HCT116 (cell line): ENCODE data around the gene S100A7A. TPM values are rescaled to one million over a fixed set of nuclear protein-coding genes. Genes with fewer than 3 reads are reported as not detected.

Experiments
- ATAC-seq: fragments of 200-7000 bp; cut with Tn5 transposase; 2 replicates; pipeline ENCODE4 v1.9.1; 2020; ENCODE audit warnings: mild to moderate bottlenecking, moderate library complexity
- BruUV-seq: library from RNA; stranded (reverse); fragments of 400-500 nt; replicated peaks from 2 replicates; lab custom pipeline; 2021; lab: Mats Ljungman, UMichigan
- CTCF ChIA-PET: fragments of 300-600 bp; sonication (Branson Sonifier 250); formaldehyde crosslinking; loops from one replicate; lab custom pipeline; 2021; ENCODE audit warnings: antibody characterized with exemption; lab: Charles Lee
- POLR2A ChIA-PET: fragments of 300-600, 350-600 bp; sonication (Branson Sonifier 250); formaldehyde crosslinking; loops from one replicate; lab custom pipeline; 2021; ENCODE audit warnings: antibody characterized with exemption; lab: Charles Lee
- RAD21 ChIA-PET, 2 experiments: fragments of 300-600 bp; sonication (Branson Sonifier 250); formaldehyde crosslinking; loops; one replicate each; lab custom pipeline; 2023; ENCODE audit warnings: low total read pairs in 2 of 2; ENCODE audit not compliant: uncharacterized antibody in 2 of 2, unreplicated experiment in 2 of 2, low non-redundant PET in 1 of 2; lab: Charles Lee
- DNase-seq: peaks from one replicate; pipeline ENCODE4 v3.0.0-alpha.2; 2010; ENCODE audit warnings: low read depth, low spot score
- H2AFZ ChIP-seq: fragments of 200-600 bp; shearing (Covaris generic), sonication (generic); 2 replicates; pipeline ENCODE4 v1.6.1; 2017; ENCODE audit warnings: low read depth, mixed run types, mixed read lengths, antibody characterized with exemption, low read length; ENCODE audit not compliant: poor library complexity, severe bottlenecking
- H3K27ac ChIP-seq: 2 replicates; pipeline ENCODE4 v1.5.1; 2012; ENCODE audit warnings: low read depth, low read length
- H3K27me3 ChIP-seq: fragments of 200-600 bp; sonication (generic); 2 replicates; pipeline ENCODE4 v1.6.1; 2016; ENCODE audit warnings: mixed run types, low read length, mixed read lengths; ENCODE audit not compliant: insufficient read depth
- H3K36me3 ChIP-seq, 2 experiments: fragments of 200-500 bp in 1 of 2; fragments of 200-600 bp in 1 of 2; sonication (Bioruptor generic) in 1 of 2; sonication (generic) in 1 of 2; 2 replicates each; pipeline versions ENCODE4 v1.5.1 to v1.6.1; 2014 to 2016; ENCODE audit warnings: low read length in 2 of 2, inconsistent platforms in 1 of 2, mixed read lengths in 1 of 2, mixed run types in 1 of 2; ENCODE audit not compliant: insufficient read depth in 2 of 2, control insufficient read depth in 1 of 2
- H3K4me1 ChIP-seq, 2 experiments: fragments of 200-600 bp in 1 of 2; sonication (generic) in 1 of 2; 2 replicates each; pipeline versions ENCODE4 v1.5.1 to v1.6.1; 2012 to 2017; ENCODE audit warnings: low read length in 2 of 2, inconsistent platforms in 1 of 2, mild to moderate bottlenecking in 1 of 2, mixed read lengths in 1 of 2, mixed run types in 1 of 2, moderate library complexity in 1 of 2; ENCODE audit not compliant: insufficient read depth in 2 of 2, control insufficient read depth in 1 of 2
- H3K4me2 ChIP-seq: fragments of 200-600 bp; sonication (generic); 2 replicates; pipeline ENCODE4 v1.6.1; 2017; ENCODE audit warnings: mixed run types, low read length, mixed read lengths
- H3K4me3 ChIP-seq, 2 experiments: fragments of 200-600 bp in 1 of 2; sonication (generic) in 1 of 2; replicated peaks in 1 of 2; 2 replicates each; pipeline ENCODE4 v1.5.1; 2011 to 2016; ENCODE audit warnings: low read length in 2 of 2, control low read depth in 1 of 2, low read depth in 1 of 2, mild to moderate bottlenecking in 1 of 2, mixed read lengths in 1 of 2, mixed run types in 1 of 2
- H3K79me2 ChIP-seq: fragments of 200-600 bp; sonication (generic); 2 replicates; pipeline ENCODE4 v1.6.1; 2017; ENCODE audit warnings: mild to moderate bottlenecking, mixed run types, low read length, moderate library complexity, mixed read lengths; ENCODE audit not compliant: insufficient read depth
- H3K9ac ChIP-seq: fragments of 200-600 bp; sonication (generic); 2 replicates; pipeline ENCODE4 v1.6.1; 2016; ENCODE audit warnings: low read length, mixed read lengths
- H3K9me2 ChIP-seq: fragments of 200-600 bp; sonication (generic), shearing (Covaris generic); 2 replicates; pipeline ENCODE4 v1.6.1; 2017; ENCODE audit warnings: mixed run types, mild to moderate bottlenecking, moderate library complexity; ENCODE audit not compliant: insufficient read depth
- H3K9me3 ChIP-seq, 2 experiments: fragments of 200-500 bp in 1 of 2; fragments of 200-600 bp in 1 of 2; sonication (Bioruptor generic) in 1 of 2; sonication (generic) in 1 of 2; 2 replicates each; pipeline ENCODE4 v1.6.1; 2014 to 2017; ENCODE audit warnings: low read length in 2 of 2, mixed read lengths in 2 of 2, inconsistent platforms in 1 of 2, low read depth in 1 of 2, mild to moderate bottlenecking in 1 of 2, mixed run types in 1 of 2, moderate library complexity in 1 of 2; ENCODE audit not compliant: control insufficient read depth in 1 of 2, insufficient read depth in 1 of 2
- H4K20me1 ChIP-seq: fragments of 200-600 bp; sonication (generic), shearing (Covaris generic); 2 replicates; pipeline ENCODE4 v1.6.1; 2017; ENCODE audit warnings: mixed run types, mild to moderate bottlenecking, moderate library complexity; ENCODE audit not compliant: insufficient read depth
- ATF3 ChIP-seq: IDR thresholded peaks from 2 replicates; pipeline ENCODE4 v1.6.1; 2012
- CBX3 ChIP-seq: IDR thresholded peaks from 2 replicates; pipeline ENCODE4 v1.6.1; 2012; ENCODE audit warnings: low read depth
- CEBPB ChIP-seq: IDR thresholded peaks from 2 replicates; pipeline ENCODE4 v1.6.1; 2012; ENCODE audit warnings: low read depth
- CTCF ChIP-seq, 3 experiments: fragments of 200-600 bp in 1 of 3; sonication (generic) in 1 of 3; IDR thresholded peaks in 2 of 3; conservative IDR thresholded peaks in 1 of 3; 2 replicates each; pipeline ENCODE4 v1.5.1; 2012 to 2017; ENCODE audit warnings: low read depth in 2 of 3, low read length in 2 of 3, antibody characterized with exemption in 1 of 3, borderline replicate concordance in 1 of 3, control low read depth in 1 of 3, mild to moderate bottlenecking in 1 of 3, mixed read lengths in 1 of 3, mixed run types in 1 of 3, moderate library complexity in 1 of 3; ENCODE audit not compliant: insufficient read depth in 1 of 3
- EGR1 ChIP-seq: IDR thresholded peaks from 2 replicates; pipeline ENCODE4 v1.6.1; 2012; ENCODE audit warnings: low read depth
- ELF1 ChIP-seq: IDR thresholded peaks from 2 replicates; pipeline ENCODE4 v1.6.1; 2012; ENCODE audit warnings: low read depth, borderline replicate concordance
- EZH2 ChIP-seq: fragments of 200-600 bp; sonication (generic); IDR thresholded peaks from 2 replicates; pipeline ENCODE4 v1.6.1; 2017; ENCODE audit warnings: antibody characterized with exemption, mixed run types
- EZH2phosphoT487 ChIP-seq: fragments of 200-600 bp; IDR thresholded peaks from 2 replicates; pipeline ENCODE4 v1.6.1; 2018; ENCODE audit warnings: antibody characterized with exemption, borderline replicate concordance
- JUND ChIP-seq: IDR thresholded peaks from 2 replicates; pipeline ENCODE4 v1.6.1; 2012
- MAX ChIP-seq: IDR thresholded peaks from 2 replicates; pipeline ENCODE4 v1.6.1; 2012
- SP1 ChIP-seq: IDR thresholded peaks from 2 replicates; pipeline ENCODE4 v1.6.1; 2012; ENCODE audit warnings: low read depth
- SRF ChIP-seq: IDR thresholded peaks from 2 replicates; pipeline ENCODE4 v1.6.1; 2012; ENCODE audit warnings: low read depth
- TCF7L2 ChIP-seq: IDR thresholded peaks from 2 replicates; pipeline ENCODE4 v1.7.0; 2011; ENCODE audit warnings: borderline replicate concordance, inconsistent platforms; ENCODE audit not compliant: insufficient read depth, insufficient read length; ENCODE audit errors: extremely low read depth
- YY1 ChIP-seq: IDR thresholded peaks from 2 replicates; pipeline ENCODE4 v1.6.1; 2011; ENCODE audit warnings: low read length, low read depth, moderate library complexity, mild to moderate bottlenecking; ENCODE audit not compliant: insufficient replicate concordance; ENCODE audit errors: extremely low read depth
- ZFX ChIP-seq: fragments of 450-650 bp; IDR thresholded peaks from 2 replicates; pipeline ENCODE4 v1.6.1; 2017
- ZNF274 ChIP-seq: fragments of 200-500 bp; sonication (Bioruptor generic); IDR thresholded peaks from 2 replicates; pipeline ENCODE4 v1.6.1; 2014; ENCODE audit warnings: mild to moderate bottlenecking, low read depth, low read length, inconsistent platforms
- intact Hi-C: fragments of 100-400 bp; cut with micrococcal nuclease; formaldehyde crosslinking; loops from 2 replicates; pipeline ENCODE4 v1.10.0; 2022
- total RNA-seq: library from RNA; stranded (reverse); gene quantifications from one replicate; pipeline ENCODE4 v1.2.1, GENCODE V29; 2021; ENCODE audit not compliant: unreplicated experiment

The S100A7A gene
- total RNA-seq, 1 experiment from 2014 or later, result not detected

GRCh38 chr1:153456396-153456795 is 40.1 kb downstream of the S100A7A start (continued):
- TF ChIP-seq CTCF (IDR thresholded peaks at IDR 0.05 in 2 of 3, conservative IDR thresholded peaks at IDR 0.05 in 1 of 3; ENCODE audit: borderline replicate concordance in 1 of 3, insufficient read depth in 1 of 3, low read depth in 2 of 3, low read length in 2 of 3) (no peak), ATF3 (no peak), CBX3 (no peak), MAX (no peak), CEBPB (no peak)

- CTCF ChIA-PET, result no interaction called here
- TF ChIP-seq TCF7L2, result no peak
- no peak for TF ChIP-seq SP1
- TF ChIP-seq JUND, result no peak
- TF ChIP-seq CEBPB, result no peak
- TF ChIP-seq SRF, result no peak
- no peak for TF ChIP-seq ZNF274
- TF ChIP-seq EZH2phosphoT487, result no peak
- TF ChIP-seq EGR1, result no peak
- TF ChIP-seq CTCF (IDR thresholded peaks at IDR 0.05 in 2 of 3, conservative IDR thresholded peaks at IDR 0.05 in 1 of 3; ENCODE audit: borderline replicate concordance in 1 of 3, insufficient read depth in 1 of 3, low read depth in 2 of 3, low read length in 2 of 3), result no peak
- no peak for TF ChIP-seq ATF3
- no peak for TF ChIP-seq ZFX
- no peak for TF ChIP-seq EZH2
- no peak for TF ChIP-seq ELF1
- TF ChIP-seq YY1, result no peak
- BruUV-seq, result no TSS peak
- no peaks in the 10 kb centered on the region for H3K79me2 ChIP-seq
- no peak overlapping the region for H2AFZ ChIP-seq
- DNase-seq (no peak), ATAC-seq (no peak)
- no peak overlapping the region for H3K4me3 ChIP-seq
- no peak overlapping the region for H3K4me2 ChIP-seq
- POLR2A ChIA-PET, result no interaction called here
- no peaks in the 10 kb centered on the region for H3K9me3 ChIP-seq
- RAD21 ChIA-PET, result no interaction called here
- H3K36me3 ChIP-seq, result no peaks in the 10 kb centered on the region
- H3K9me2 ChIP-seq, result no peaks in the 10 kb centered on the region
- H3K27me3 ChIP-seq, result peaks cover 63% of the 10 kb centered on the region
- no peak overlapping the region for H3K27ac ChIP-seq
- no peak overlapping the region for H3K9ac ChIP-seq
- no peaks in the 10 kb centered on the region for H4K20me1 ChIP-seq
- H3K4me1 ChIP-seq, result no peaks in the 10 kb centered on the region
- intact Hi-C loops, result no loop called here
Observed at GRCh38 chr1:153459655-153460054, 43.3 kb downstream of the S100A7A start.
